Renal cortex interstitium (tissue), 11 donors: ENCODE measurements around the gene CFAP46. TPM values are rescaled to one million over a fixed set of nuclear protein-coding genes. Genes with fewer than 3 reads are reported as not detected.
"Not testable (repeated sequence)": the region's sequence is repeated elsewhere in the genome, so short reads cannot be mapped to it uniquely, and the experiment has no call there.

Experiments
- DNase-seq, 11 donors: peaks; one replicate each; pipeline ENCODE4 v3.0.0-alpha.2; 2013; ENCODE audit warnings: low read depth in 9 of 11, low spot score in 4 of 11; ENCODE audit errors: extremely low read depth in 1 of 11
- polyA plus RNA-seq, 3 donors: library from polyadenylated mRNA; unstranded; fragments of 120-200 nt; gene quantifications; one replicate each; pipeline ENCODE4 v1.2.1, GENCODE V29; 2013; ENCODE audit not compliant: insufficient read length in 3 of 3

Gene CFAP46
- polyA plus RNA-seq, 3 donors = 7.7 to 11.4 (median 8.0) TPM

DNA sequence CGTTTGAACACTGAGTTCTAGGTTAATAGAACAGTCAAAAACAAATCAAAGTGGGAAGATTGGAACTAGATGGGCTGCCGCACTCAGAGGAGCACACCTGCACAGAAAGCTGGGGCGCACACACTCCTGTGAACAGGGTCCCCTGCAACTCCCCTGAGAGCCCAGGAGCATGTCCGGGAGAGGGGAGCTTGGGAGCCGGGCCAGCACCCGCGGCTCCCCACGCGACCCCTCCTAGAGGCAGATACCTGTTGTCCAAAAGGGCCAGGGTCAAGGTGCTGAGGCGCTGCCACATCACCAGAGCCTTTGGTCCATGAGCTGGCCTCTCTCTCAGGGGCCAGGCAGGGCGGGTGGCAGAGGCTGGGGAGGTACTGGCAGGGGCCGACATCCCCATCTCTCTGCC, 162.0 kb downstream of the CFAP46 start:
- DNase-seq = no peak

DNA sequence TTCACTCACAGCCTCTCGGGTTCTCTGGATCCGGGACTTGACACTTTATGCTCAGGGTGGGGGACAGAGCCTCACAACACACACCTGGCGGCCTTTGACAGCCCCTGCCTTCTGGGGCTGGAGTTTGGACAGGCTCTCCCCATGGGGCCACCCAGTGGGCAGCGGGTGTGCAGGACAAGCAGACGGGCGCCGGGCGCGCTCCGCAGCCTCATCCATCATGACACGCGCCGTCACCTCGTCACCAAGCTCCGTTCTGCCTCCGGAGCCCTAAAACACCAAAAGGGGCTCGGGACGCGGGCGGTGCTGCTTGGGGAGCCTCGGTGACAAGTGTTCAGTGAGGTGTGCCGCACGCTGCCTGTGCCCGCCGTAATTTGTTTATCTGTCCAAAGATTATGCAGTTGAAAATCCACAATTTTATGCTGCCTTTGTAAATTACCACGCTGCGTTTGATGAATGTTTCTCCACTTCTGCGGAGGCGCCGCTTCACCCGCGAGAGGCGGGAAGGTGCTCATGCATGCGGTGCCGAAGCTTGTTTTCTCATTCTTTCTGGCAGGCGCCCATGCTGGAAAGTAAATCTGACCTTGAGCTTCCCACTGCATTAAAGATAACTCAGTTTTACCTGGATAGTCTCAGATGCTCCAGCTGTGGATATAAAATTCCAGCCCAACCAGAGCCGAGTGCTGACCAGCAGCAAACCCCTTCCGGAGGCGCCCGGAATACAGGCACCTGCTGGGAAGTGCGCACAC, 162.6 kb downstream of the CFAP46 start:
- DNase-seq = no peak

DNA sequence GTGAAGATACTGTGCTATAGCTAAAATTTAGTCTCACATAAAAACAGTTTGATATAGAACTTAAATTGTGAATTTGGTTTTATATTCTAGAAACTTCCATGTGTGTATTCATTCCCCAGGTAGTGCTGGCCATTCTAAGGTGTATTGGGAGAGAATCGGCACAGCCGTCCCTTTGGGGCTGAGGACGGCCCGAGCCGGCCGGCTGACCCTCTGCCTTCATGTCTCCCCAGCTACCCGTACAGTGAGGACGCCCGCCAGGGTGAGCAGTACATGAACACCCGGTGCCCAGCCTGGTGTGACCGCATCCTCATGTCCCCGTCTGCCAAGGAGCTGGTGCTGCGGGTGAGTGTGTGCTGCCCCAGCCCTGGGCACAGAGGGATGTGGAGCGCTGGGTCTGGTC, 164.9 kb downstream of the CFAP46 start:
- DNase-seq = no peak

DNA sequence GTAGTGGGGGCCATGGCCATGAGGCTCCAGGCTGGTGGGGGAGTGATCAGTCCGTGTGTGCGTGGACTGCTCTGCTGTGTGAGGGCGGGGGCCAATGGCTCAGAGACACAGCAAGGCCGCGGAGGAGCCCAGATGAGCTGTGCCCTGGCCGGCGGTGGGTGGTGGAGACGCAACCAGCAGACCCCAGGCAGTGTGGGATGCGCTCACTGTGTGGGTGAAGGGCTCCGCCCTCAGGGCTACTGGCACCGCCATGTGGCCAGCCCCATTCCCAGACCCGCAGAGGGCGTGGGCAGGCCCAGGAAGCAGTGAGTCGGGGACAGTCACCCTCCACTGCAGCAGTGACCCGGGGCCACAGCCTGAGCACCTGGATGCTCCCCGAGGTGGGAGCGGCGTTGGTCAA, 165.5 kb downstream of the CFAP46 start:
- DNase-seq = no peak

DNA sequence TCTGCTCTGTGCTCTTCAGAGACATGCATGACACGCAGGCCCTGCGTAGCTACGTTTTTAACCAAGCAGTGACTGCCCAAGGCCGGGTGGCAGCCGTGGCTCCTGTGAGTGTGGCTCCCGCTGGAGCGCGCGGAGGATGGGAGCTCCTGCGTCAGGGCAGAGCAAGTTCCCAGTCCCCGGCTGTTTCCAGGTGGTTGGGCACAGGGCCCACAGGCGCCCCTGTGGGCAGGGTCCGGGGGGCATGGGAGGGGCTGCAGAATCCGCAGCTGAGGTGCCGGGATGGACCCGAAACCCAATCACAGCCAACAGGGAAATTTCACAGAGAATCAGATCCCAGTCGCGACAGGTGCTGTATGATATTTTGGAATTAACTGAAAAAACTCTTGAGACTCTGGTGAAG, 166.2 kb downstream of the CFAP46 start:
- no peak for DNase-seq

DNA sequence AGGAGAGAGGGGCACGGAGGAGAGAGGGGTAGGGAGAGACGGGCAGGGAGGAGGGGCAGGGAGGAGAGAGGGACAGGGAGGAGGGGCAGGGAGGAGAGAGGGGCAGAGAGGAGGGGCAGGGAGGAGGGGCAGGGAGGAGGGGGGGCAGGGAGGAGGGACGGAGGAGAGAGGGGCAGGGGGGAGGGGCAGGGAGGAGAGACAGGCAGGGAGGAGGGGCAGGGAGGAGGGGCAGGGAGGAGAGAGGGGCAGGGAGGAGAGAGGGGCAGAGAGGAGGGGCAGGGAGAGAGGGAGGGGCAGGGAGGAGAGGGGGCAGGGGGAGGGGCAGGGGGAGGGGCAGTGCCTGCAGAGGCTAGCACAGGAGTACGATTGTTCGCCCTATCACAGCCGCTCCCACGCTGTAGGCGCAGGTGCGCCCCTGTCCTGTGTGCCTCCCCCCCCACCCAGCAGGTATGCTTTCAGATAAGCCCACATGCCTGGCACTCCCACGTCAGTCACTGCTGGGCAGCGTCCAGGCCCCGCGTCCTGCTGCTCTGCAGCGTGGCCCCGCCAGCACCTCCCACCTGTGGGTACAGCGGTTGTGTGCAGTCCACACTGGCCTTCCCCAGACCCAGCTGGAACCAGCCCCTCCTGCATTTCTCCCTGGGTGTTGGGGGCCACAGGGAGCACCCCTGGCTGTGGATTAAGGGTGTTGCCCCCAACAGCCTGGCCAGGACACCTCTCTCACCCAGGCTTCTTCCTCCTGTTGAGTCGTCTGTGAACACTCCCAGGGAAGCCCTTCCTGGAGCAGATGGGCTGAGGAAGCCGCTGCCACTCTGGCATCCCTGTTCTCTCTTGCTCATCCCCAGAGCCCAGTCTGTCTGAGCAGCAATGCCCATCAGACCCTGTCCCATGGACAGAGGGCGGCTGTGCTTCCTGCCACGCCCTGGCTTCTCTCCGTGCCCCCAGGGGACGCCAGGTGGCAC, 167.2 kb downstream of the CFAP46 start:
- no peak for DNase-seq

DNA sequence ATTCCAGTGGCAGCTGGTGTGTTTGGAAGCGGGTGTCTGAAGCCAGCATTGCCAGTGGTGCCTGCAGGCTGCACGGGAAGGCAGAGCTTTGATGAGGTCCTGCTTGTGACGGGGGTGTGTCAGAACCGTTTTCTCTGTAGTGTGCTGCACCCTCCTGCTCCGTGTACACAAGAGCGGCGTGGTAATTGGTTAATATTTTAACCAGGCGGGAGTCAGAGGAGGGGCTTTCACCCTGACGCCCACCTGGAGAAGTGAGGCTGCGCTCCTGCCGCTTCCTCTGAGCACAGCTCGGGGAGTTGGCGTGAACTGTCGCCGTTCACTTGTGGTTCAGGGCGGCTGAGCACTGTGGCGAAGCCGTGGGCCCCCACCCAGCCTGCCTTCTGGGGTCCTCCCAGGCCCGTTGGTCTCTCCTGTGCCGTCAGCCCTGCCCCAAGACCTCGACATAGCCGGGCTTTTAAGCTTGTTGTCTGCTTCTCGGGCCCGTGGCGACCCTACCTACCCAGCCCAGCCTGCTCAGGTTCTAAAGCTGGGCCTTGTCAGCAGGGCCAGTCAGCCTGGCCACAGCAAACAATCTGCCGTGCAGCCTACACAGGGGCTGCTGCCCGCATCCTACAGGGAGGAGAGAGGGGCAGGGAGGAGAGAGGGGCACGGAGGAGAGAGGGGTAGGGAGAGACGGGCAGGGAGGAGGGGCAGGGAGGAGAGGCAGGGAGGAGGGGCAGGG, 168.0 kb downstream of the CFAP46 start:
- no peak for DNase-seq

DNA sequence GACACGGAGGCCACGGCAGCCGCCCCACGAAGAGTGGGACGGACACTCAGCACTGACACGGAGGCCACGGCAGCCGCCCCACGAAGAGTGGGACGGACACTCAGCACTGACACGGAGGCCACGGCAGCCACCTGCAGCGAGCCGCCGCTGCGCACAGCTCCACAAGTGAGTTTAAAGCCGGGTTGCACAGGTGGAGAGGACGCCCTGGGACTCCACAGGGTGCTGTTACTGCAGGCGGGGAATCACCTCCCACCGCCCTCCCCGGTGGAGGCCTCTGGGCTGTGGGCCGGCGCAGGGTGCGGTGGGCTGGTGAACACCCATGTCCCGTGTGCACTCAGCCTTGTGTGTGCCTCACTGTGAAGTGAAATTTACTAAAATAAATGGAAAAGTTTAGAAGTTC, 169.6 kb downstream of the CFAP46 start:
- DNase-seq = not testable (repeated sequence)

DNA sequence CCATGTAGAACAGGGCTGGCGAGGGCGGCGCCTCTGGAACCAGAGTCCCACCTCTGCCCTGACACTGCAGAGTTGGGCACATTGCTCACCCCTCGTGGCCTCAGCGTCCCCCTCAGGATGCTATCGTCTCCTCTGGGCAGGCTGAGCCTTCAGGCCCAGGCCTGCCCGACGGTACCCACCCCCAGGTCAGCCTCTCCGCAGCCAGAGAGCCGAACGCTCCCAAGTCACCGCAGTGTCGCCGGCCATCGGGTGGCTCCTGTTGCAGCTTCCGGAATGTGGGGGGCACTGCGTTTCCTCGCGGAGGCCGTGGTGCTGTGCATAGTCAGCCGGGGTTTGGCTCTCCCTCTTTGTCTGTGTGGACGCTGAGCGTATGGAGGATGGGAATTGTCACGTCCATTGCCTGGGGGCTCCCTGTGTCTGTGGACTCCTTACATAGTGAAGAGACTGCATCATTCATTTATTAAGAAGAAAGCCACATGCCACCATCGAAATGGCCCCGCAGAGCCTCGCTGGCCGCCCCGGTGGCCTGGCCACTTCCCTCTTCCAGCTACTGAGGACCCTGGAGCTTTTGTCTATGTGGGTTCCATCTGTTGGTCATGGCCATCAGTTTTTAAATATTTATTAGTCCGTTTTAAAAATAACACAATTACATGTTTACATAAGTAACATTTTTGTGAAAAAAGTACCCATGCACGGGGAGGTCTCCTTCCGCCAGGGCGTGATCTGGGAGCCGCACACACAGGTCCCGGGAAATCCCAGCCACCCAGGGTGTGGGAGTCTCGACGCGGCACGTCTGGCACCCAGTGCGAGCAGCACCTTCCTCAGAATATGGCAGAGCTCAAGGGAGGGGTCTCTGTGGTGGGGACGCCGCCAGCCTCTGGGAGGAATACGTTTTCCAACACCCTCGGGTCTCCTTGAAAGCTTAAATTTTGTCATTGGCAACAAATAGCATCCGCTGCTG, 172.0 kb downstream of the CFAP46 start:
- no peak for DNase-seq

DNA sequence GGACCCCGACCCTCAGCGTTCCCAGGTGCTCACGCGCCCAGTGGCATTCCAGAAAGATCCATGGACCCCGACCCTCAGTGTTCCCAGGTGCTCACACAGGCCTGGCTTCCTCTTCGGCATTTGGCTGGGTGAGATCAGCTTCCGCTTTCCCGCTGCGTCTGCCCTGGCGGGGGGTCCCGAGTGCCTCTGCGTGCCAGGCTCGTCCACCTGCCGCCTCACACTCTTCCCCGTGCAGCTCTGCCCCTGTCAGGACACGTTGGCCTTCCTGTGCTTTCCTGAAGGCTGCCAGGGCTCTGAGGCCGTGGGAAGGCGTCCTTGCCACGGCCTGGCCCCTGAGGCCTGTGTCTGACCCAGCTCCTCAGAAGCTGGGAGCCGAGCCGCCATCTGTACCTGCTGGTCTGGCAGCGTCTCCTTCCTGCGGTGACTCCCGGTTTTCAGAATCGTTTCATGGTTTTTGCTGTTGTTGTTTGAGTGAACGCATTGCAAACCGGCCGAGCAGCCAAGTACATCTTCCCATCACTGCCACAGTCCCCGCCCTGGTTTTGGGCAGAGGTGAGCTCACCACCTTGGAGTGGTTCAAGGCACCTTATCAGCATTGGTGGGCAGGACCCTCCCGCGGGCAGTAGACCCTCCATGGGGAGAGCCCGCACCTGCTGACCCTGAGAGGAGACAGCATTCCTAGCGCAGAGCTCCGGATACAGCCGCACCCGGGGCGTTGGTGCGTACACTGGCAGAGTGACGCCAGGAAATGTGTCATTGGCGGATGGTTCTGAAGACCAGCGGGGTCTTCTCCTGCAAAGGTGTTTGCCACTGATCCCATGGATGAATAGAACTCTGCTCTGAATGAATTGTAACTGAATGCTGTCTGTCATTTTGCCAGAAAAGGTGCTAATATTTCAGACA, 173.8 kb downstream of the CFAP46 start:
- no peak for DNase-seq

DNA sequence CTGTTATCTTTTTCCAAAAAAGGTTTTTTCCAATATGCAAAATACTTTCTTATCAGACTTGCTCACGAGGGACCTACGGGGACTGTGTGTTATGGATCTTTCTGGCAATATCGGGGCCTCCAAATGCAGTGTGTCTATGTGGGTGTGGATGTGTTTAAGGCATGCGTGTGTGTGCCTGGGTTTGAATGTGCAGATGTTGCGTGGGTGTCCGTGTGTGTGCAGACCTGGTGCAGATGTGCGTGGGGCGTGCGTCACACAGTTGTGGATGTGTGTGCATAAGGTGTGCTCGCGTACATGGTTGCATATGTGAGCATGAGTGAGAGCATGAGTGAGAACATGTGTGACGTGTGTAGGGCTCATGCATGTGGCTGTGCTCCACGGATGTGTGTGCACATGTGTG, 176.1 kb downstream of the CFAP46 start:
- DNase-seq = no peak

DNA sequence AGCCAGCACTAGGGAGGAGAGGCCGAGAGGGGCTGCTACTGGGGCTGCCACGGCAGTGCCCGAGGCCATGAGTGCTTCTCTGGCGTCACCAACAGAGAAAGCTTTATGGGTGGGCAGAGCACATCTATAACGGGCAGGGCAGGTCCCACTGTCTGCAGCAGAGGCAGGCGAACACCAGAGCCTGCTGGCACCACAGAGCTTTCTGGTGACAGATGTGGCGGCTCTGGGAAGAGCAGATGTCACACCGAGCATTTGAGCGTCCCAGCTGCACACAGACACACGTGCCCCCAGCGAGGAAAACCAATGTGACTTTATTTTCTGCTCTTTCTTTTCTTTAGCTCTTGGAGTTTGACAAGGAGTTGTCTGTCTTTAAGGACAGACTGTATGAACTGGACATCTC, 176.9 kb downstream of the CFAP46 start:
- no peak for DNase-seq

DNA sequence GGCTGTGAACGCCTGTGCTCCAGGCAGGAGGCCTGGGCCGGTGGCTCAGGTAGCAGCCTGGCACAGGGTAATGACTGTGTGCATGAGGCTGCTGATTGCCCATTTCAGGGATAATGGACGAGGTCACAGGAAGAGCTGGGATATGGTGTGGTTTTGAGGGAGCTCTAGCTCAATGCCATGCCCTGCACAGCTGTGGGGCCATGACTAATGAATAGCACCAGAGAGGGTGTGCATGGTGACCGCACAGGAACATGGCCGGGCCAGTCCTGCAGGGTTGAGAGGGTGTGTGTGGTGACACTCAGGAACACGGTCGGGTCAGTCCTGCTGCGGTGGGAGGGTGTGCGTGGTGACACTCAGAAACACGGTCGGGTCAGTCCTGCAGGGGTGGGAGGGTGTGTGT, 178.3 kb downstream of the CFAP46 start:
- DNase-seq = no peak

DNA sequence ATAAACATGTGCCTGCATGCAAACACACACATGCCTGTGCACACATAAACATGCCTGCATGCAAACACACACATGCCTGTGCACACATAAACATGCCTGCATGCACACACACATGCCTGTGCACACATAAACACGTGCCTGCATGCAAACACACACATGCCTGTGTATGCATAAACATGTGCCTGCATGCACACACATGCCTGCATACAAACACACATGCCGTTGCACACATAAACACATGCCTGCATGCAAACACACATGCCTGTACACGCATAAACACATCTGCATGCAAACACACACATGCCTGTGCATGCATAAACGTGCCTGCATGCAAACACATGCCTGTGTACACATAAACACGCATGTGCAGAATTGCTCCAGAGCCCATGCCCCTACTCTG, 178.8 kb downstream of the CFAP46 start:
- DNase-seq = no peak

DNA sequence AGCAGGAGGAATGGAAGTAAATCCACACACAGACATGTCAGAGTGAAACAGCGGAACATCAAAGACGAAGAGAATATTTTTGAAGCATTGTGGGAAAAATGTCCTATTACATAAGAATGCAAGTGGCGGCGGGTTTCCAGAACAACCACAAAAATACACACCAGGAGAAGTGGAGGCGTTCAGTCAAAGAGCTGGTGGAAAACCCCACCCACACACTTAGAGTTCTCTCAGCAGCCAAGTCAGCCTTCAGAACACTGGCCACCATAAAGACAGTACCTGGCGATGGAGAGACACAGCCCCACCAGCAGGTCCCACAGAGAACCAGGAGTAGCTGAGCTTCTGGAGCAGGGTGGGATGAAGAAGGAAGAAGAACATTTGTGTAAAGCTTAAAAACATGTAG, 180.1 kb downstream of the CFAP46 start:
- no peak for DNase-seq

DNA sequence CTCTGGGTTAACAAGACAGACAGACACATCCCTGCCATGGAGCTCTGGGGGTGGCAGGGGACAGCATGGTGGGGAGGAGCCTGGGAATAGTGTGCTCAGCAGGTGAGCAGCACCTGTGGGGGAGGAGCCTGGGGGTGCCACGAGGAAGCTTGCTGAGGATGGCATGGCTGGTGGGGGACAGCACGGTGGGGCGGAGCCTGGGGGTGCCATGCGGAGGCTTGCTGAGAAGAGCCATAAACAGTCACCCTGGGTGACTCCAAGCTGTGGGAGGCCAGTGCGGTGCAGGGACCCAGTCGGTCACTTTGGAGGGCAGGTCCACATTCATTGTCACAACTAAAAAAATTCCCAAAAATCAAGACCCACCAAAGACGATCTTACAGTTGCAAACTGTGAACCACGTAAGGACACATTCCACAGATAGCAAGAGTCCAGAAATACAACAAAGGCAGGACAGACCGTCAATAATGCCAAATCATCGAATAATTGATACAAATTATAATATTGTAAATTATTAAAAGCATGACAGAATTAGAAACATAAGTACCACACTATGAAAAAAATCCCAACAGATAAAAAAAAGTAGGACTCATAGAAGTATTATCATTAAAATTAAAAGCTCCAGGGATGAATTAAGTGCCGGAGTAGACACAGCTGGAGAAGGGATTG, 180.8 kb downstream of the CFAP46 start:
- no peak for DNase-seq

DNA sequence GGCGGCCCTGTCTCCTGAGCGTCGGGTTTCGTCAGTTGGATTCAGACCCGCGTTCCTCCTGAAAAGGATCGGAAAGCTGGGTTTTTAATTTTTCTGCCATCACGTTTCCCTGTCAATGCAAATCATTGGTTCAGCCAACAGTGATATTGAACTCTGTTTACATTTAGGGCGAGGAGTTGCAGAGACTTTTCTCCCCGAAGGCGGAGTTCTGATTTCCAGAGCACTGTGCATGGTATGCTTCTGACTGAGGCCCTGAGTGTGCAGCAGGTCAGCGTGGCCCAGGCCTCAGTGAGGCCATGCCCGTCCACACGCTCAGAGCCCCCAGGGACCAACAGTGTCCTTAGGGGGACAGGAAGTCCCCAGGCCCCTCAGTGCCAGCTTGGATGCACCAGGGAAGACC, 183.5 kb downstream of the CFAP46 start:
- no peak for DNase-seq
